Measurements from ENCODE around the gene FUT2. TPM values are rescaled to one million over a fixed set of nuclear protein-coding genes. Genes with fewer than 3 reads are reported as not detected.
"Not testable (repeated sequence)": the region's sequence is repeated elsewhere in the genome, so short reads cannot be mapped to it uniquely, and the experiment has no call there.

Gene FUT2
- total RNA-seq, 2 experiments from 2014 or later: not detected

GRCh38 chr19:48686637-48687036 is 9.1 kb upstream of the FUT2 start:
- H3K4me1 Mint-ChIP-seq (ENCODE audit: low read depth); DNase-seq; H3K4me3 Mint-ChIP-seq; intact Hi-C loops (cut with micrococcal nuclease); H3K27ac Mint-ChIP-seq; H3K9me3 Mint-ChIP-seq; H3K36me3 Mint-ChIP-seq (ENCODE audit: low read depth); H3K27me3 Mint-ChIP-seq (ENCODE audit: low read depth): not testable (repeated sequence)
- CTCF ChIA-PET: interaction anchor here (0.6 to 1.4 kb wide), 2 partner anchors 109 to 352 kb away, joined by 3 read pairs; no protein-coding TSS in a partner anchor

- Mint-ChIP-seq H3K27ac (no peak overlapping the region), H3K9me3 (no peaks in the 10 kb centered on the region), H3K36me3 (ENCODE audit: low read depth) (no peaks in the 10 kb centered on the region), H3K27me3 (ENCODE audit: low read depth) (no peaks in the 10 kb centered on the region), H3K4me1 (ENCODE audit: low read depth) (no peaks in the 10 kb centered on the region), H3K4me3 (no peak overlapping the region)
- intact Hi-C loops (cut with micrococcal nuclease): no loop called here
- DNase-seq: no peak
- CTCF ChIA-PET: interaction anchor here (1.1 to 1.4 kb wide), 3 partner anchors 12 to 108 kb away, joined by 3 read pairs; no protein-coding TSS in a partner anchor
Measured at GRCh38 chr19:48687776-48688175, 8.0 kb upstream of the FUT2 start.

- no peak for DNase-seq
- intact Hi-C loops (cut with micrococcal nuclease): no loop called here
- H3K4me1 Mint-ChIP-seq (ENCODE audit: low read depth): no peaks in the 10 kb centered on the region
- no peaks in the 10 kb centered on the region for H3K9me3 Mint-ChIP-seq
- H3K27me3 Mint-ChIP-seq (ENCODE audit: low read depth): no peaks in the 10 kb centered on the region
- H3K4me3 Mint-ChIP-seq: no peak overlapping the region
- H3K36me3 Mint-ChIP-seq (ENCODE audit: low read depth): no peaks in the 10 kb centered on the region
- no peak overlapping the region for H3K27ac Mint-ChIP-seq
- CTCF ChIA-PET: no interaction called here
Measured at GRCh38 chr19:48689449-48689848, 6.3 kb upstream of the FUT2 start.

GRCh38 chr19:48693629-48694028 is 2.1 kb upstream of the FUT2 start:
- DNase-seq; intact Hi-C loops (cut with micrococcal nuclease); H3K27ac Mint-ChIP-seq; H3K36me3 Mint-ChIP-seq (ENCODE audit: low read depth); H3K4me3 Mint-ChIP-seq; H3K9me3 Mint-ChIP-seq: not testable (repeated sequence)
- Mint-ChIP-seq H3K4me1 (ENCODE audit: low read depth) (peaks cover 15% of the 10 kb centered on the region), H3K27me3 (ENCODE audit: low read depth) (peaks cover 14% of the 10 kb centered on the region)
- CTCF ChIA-PET: interaction anchor here (2.4 kb wide), 1 partner anchor 18 kb away, joined by 9 read pairs; no protein-coding TSS in a partner anchor

- Mint-ChIP-seq H3K4me3 (peak overlapping the region; percentile 57), H3K36me3 (ENCODE audit: low read depth) (no peaks in the 10 kb centered on the region), H3K27me3 (ENCODE audit: low read depth) (peaks cover 15% of the 10 kb centered on the region), H3K9me3 (no peaks in the 10 kb centered on the region), H3K4me1 (ENCODE audit: low read depth) (peaks cover 15% of the 10 kb centered on the region), H3K27ac (no peak overlapping the region)
- peak; percentile 22 for DNase-seq
- intact Hi-C loops (cut with micrococcal nuclease): no loop called here
- CTCF ChIA-PET: interaction anchor here (1.0 to 1.5 kb wide), 5 partner anchors 21 to 297 kb away, joined by 3 to 6 read pairs (median 5); partner anchors contain the start of genes CA11 and RUVBL2
Measured at GRCh38 chr19:48696353-48697010, 711 bp downstream of the FUT2 start.

- H3K4me1 Mint-ChIP-seq (ENCODE audit: low read depth): peaks cover 15% of the 10 kb centered on the region
- H3K4me3 Mint-ChIP-seq: no peak overlapping the region
- peaks cover 15% of the 10 kb centered on the region for H3K27me3 Mint-ChIP-seq (ENCODE audit: low read depth)
- intact Hi-C loops (cut with micrococcal nuclease): no loop called here
- H3K27ac Mint-ChIP-seq: no peak overlapping the region
- no peaks in the 10 kb centered on the region for H3K9me3 Mint-ChIP-seq
- CTCF ChIA-PET: interaction anchor here (0.6 kb wide), 1 partner anchor 273 kb away, joined by 6 read pairs; no protein-coding TSS in a partner anchor
- peaks cover 2% of the 10 kb centered on the region for H3K36me3 Mint-ChIP-seq (ENCODE audit: low read depth)
- no peak for DNase-seq
Measured at GRCh38 chr19:48698046-48698445, 2.3 kb downstream of the FUT2 start.

GRCh38 chr19:48702701-48703100 is 6.9 kb downstream of the FUT2 start:
- H3K36me3 Mint-ChIP-seq (ENCODE audit: low read depth): peaks cover 6% of the 10 kb centered on the region
- intact Hi-C loops (cut with micrococcal nuclease): no loop called here
- no peaks in the 10 kb centered on the region for H3K9me3 Mint-ChIP-seq
- H3K27me3 Mint-ChIP-seq (ENCODE audit: low read depth): peaks cover 5% of the 10 kb centered on the region
- peaks cover 3% of the 10 kb centered on the region for H3K4me1 Mint-ChIP-seq (ENCODE audit: low read depth)
- H3K4me3 Mint-ChIP-seq: no peak overlapping the region
- no peak for DNase-seq
- CTCF ChIA-PET: no interaction called here
- H3K27ac Mint-ChIP-seq: no peak overlapping the region

- H3K4me3 Mint-ChIP-seq: no peak overlapping the region
- no peak overlapping the region for H3K27ac Mint-ChIP-seq
- H3K4me1 Mint-ChIP-seq (ENCODE audit: low read depth): no peaks in the 10 kb centered on the region
- peaks cover 2% of the 10 kb centered on the region for H3K27me3 Mint-ChIP-seq (ENCODE audit: low read depth)
- intact Hi-C loops (cut with micrococcal nuclease): no loop called here
- H3K9me3 Mint-ChIP-seq: no peaks in the 10 kb centered on the region
- CTCF ChIA-PET: no interaction called here
- DNase-seq: no peak
- peaks cover 6% of the 10 kb centered on the region for H3K36me3 Mint-ChIP-seq (ENCODE audit: low read depth)
Measured at GRCh38 chr19:48703316-48703715, 7.5 kb downstream of the FUT2 start.

GRCh38 chr19:48705431-48705830 is 9.7 kb downstream of the FUT2 start:
- H3K4me1 Mint-ChIP-seq (ENCODE audit: low read depth): no peaks in the 10 kb centered on the region
- no peak overlapping the region for H3K4me3 Mint-ChIP-seq
- no peak overlapping the region for H3K27ac Mint-ChIP-seq
- intact Hi-C loops (cut with micrococcal nuclease): no loop called here
- no peaks in the 10 kb centered on the region for H3K27me3 Mint-ChIP-seq (ENCODE audit: low read depth)
- H3K9me3 Mint-ChIP-seq: no peaks in the 10 kb centered on the region
- no peak for DNase-seq
- H3K36me3 Mint-ChIP-seq (ENCODE audit: low read depth): peaks cover 6% of the 10 kb centered on the region
- CTCF ChIA-PET: no interaction called here

- CTCF ChIA-PET: no interaction called here
- peaks cover 4% of the 10 kb centered on the region for H3K9me3 Mint-ChIP-seq
- H3K27me3 Mint-ChIP-seq (ENCODE audit: low read depth): no peaks in the 10 kb centered on the region
- H3K4me1 Mint-ChIP-seq (ENCODE audit: low read depth): peaks cover 4% of the 10 kb centered on the region
- intact Hi-C loops (cut with micrococcal nuclease): no loop called here
- no peak for DNase-seq
- no peak overlapping the region for H3K4me3 Mint-ChIP-seq
- no peak overlapping the region for H3K27ac Mint-ChIP-seq
- H3K36me3 Mint-ChIP-seq (ENCODE audit: low read depth): peaks cover 8% of the 10 kb centered on the region
Measured at GRCh38 chr19:48708471-48708870, 12.7 kb downstream of the FUT2 start.

GRCh38 chr19:48711106-48711662 is 15.4 kb downstream of the FUT2 start:
- Mint-ChIP-seq H3K27ac (no peak overlapping the region), H3K36me3 (ENCODE audit: low read depth) (peaks cover 3% of the 10 kb centered on the region), H3K9me3 (peaks cover 4% of the 10 kb centered on the region), H3K27me3 (ENCODE audit: low read depth) (no peaks in the 10 kb centered on the region), H3K4me3 (no peak overlapping the region), H3K4me1 (ENCODE audit: low read depth) (peaks cover 11% of the 10 kb centered on the region)
- intact Hi-C loops (cut with micrococcal nuclease): no loop called here
- DNase-seq: no peak
- CTCF ChIA-PET: no interaction called here

- Mint-ChIP-seq H3K36me3 (ENCODE audit: low read depth) (peaks cover 3% of the 10 kb centered on the region), H3K27ac (no peak overlapping the region), H3K27me3 (ENCODE audit: low read depth) (no peaks in the 10 kb centered on the region), H3K4me1 (ENCODE audit: low read depth) (peaks cover 11% of the 10 kb centered on the region), H3K9me3 (peaks cover 4% of the 10 kb centered on the region), H3K4me3 (peak overlapping the region; percentile 86)
- no peak for DNase-seq
- intact Hi-C loops (cut with micrococcal nuclease): no loop called here
- CTCF ChIA-PET: interaction anchor here (1.0 to 2.9 kb wide), 3 partner anchors 32 to 129 kb away, joined by 3 to 13 read pairs (median 5); no protein-coding TSS in a partner anchor
Measured at GRCh38 chr19:48713041-48713863, 17.5 kb downstream of the FUT2 start.

All from activated naive CD4-positive, alpha-beta T cell treated with anti-CD3 and anti-CD28 coated beads for 36 hours (primary cell).